HepG2 (cell line): ENCODE results near the gene SMIM36.

Source experiments
- CTCF ChIP-seq: sonication (generic); formaldehyde crosslinking; IDR thresholded peaks from 2 replicates; pipeline ENCODE4 v1.5.0; 2020; ENCODE audit warnings: mild to moderate bottlenecking, missing genetic modification reagents, moderate library complexity
- JUND ChIP-seq: sonication (generic); formaldehyde crosslinking; IDR thresholded peaks from 2 replicates; pipeline ENCODE4 v1.8.0; 2022; ENCODE audit warnings: mild to moderate bottlenecking, missing genetic modification reagents
- ZFP36L2 ChIP-seq: sonication (generic); formaldehyde crosslinking; IDR thresholded peaks from 2 replicates; pipeline ENCODE4 v1.4.0; 2020; ENCODE audit warnings: missing genetic modification reagents

- no peak for TF ChIP-seq CTCF (CRISPR knock-in tag)
- TF ChIP-seq JUND: no peak
- no peak for TF ChIP-seq ZFP36L2 (CRISPR knock-in tag)
Measured at GRCh38 chr17:55484575-55484974, 26.7 kb downstream of the SMIM36 start.
